ENCODE measurements around the gene SHC2.

GRCh38 chr19:496986-497385 lies 36.2 kb upstream of the SHC2 start:
- no peak for TF ChIP-seq SPI1 (IDR thresholded peaks at IDR 0.05; ENCODE audit: low read depth, low read length)
- TF ChIP-seq POLR2AphosphoS5 (IDR thresholded peaks at IDR 0.05; ENCODE audit: low read depth, low read length) = no peak
- TF ChIP-seq POLR2A (IDR thresholded peaks at IDR 0.05; ENCODE audit: low read depth, low read length) = no peak
- TF ChIP-seq TAF1 (IDR thresholded peaks at IDR 0.05; ENCODE audit: low read depth, low read length) = no peak
- TF ChIP-seq PAX5 (IDR thresholded peaks at IDR 0.05; ENCODE audit: insufficient read depth, low read length, severe bottlenecking) = no peak

All from GM12891 (cell line).